HL-60 (cell line): ENCODE data around the gene DEDD.

Experiments
- DNase-seq, 2 experiments: peaks; one replicate each; pipeline ENCODE4 v3.0.0-alpha.2; 2010 to 2020; ENCODE audit warnings: low read depth in 1 of 2, low spot score in 1 of 2
- H3K27ac ChIP-seq: fragments of 250-450 bp; sonication (Bioruptor Pico); replicated peaks from 2 replicates; pipeline ENCODE4 v1.5.1; 2020; ENCODE audit warnings: mild to moderate bottlenecking, moderate library complexity
- H3K27me3 ChIP-seq: fragments of 250-450 bp; sonication (Bioruptor Pico); 2 replicates; pipeline ENCODE4 v1.5.1; 2021; ENCODE audit warnings: mild to moderate bottlenecking, moderate library complexity; ENCODE audit not compliant: insufficient read depth, poor library complexity, severe bottlenecking
- H3K4me3 ChIP-seq: replicated peaks from 2 replicates; pipeline ENCODE4 v1.5.1; 2011; ENCODE audit warnings: mild to moderate bottlenecking, control low read depth, low read length; ENCODE audit not compliant: insufficient read depth
- CTCF ChIP-seq: IDR thresholded peaks from one replicate; pipeline ENCODE4 v1.5.1; 2011; ENCODE audit warnings: low read length, control low read depth, inconsistent platforms; ENCODE audit not compliant: insufficient read depth
- GABPA ChIP-seq: IDR thresholded peaks from 2 replicates; pipeline ENCODE4 v1.6.1; 2012; ENCODE audit warnings: low read depth
- POLR2AphosphoS5 ChIP-seq: IDR thresholded peaks from 2 replicates; pipeline ENCODE4 v1.6.1; 2012; ENCODE audit warnings: low read depth
- SPI1 ChIP-seq: IDR thresholded peaks from 2 replicates; pipeline ENCODE4 v1.6.1; 2012; ENCODE audit warnings: low read depth, mild to moderate bottlenecking, borderline replicate concordance
- TF ChIP-seq, protein P1 (sequence below): IDR thresholded peaks from 2 replicates; pipeline ENCODE4 v1.6.1; 2012; ENCODE audit warnings: low read depth; ENCODE audit not compliant: insufficient replicate concordance

DEDD gene

GRCh38 chr1:161091093-161091492 lies 41.4 kb downstream of the DEDD start:
- Histone ChIP-seq H3K4me3 (no peak overlapping the region), H3K27me3 (no peaks in the 10 kb centered on the region), H3K27ac (no peak overlapping the region)
- TF ChIP-seq SPI1 = no peak
- TF ChIP-seq, protein P1, sequence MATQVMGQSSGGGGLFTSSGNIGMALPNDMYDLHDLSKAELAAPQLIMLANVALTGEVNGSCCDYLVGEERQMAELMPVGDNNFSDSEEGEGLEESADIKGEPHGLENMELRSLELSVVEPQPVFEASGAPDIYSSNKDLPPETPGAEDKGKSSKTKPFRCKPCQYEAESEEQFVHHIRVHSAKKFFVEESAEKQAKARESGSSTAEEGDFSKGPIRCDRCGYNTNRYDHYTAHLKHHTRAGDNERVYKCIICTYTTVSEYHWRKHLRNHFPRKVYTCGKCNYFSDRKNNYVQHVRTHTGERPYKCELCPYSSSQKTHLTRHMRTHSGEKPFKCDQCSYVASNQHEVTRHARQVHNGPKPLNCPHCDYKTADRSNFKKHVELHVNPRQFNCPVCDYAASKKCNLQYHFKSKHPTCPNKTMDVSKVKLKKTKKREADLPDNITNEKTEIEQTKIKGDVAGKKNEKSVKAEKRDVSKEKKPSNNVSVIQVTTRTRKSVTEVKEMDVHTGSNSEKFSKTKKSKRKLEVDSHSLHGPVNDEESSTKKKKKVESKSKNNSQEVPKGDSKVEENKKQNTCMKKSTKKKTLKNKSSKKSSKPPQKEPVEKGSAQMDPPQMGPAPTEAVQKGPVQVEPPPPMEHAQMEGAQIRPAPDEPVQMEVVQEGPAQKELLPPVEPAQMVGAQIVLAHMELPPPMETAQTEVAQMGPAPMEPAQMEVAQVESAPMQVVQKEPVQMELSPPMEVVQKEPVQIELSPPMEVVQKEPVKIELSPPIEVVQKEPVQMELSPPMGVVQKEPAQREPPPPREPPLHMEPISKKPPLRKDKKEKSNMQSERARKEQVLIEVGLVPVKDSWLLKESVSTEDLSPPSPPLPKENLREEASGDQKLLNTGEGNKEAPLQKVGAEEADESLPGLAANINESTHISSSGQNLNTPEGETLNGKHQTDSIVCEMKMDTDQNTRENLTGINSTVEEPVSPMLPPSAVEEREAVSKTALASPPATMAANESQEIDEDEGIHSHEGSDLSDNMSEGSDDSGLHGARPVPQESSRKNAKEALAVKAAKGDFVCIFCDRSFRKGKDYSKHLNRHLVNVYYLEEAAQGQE = no peak
- TF ChIP-seq CTCF = no peak
- DNase-seq = no peak

GRCh38 chr1:161090617-161091016 lies 41.9 kb downstream of the DEDD start:
- no peak for TF ChIP-seq POLR2AphosphoS5
- no peak for TF ChIP-seq CTCF
- TF ChIP-seq SPI1 = no peak
- TF ChIP-seq, protein P1 = no peak
- no peak for TF ChIP-seq GABPA
- Histone ChIP-seq H3K27ac (no peak overlapping the region), H3K27me3 (no peaks in the 10 kb centered on the region), H3K4me3 (no peak overlapping the region)
- no peak for DNase-seq

GRCh38 chr1:161089938-161090337 lies 42.5 kb downstream of the DEDD start:
- DNase-seq = no peak
- Histone ChIP-seq H3K27ac (no peak overlapping the region), H3K27me3 (no peaks in the 10 kb centered on the region), H3K4me3 (no peak overlapping the region)
- no peak for TF ChIP-seq CTCF
- TF ChIP-seq GABPA = no peak
- TF ChIP-seq, protein P1 = no peak
- no peak for TF ChIP-seq SPI1
- no peak for TF ChIP-seq POLR2AphosphoS5
